SIG-M5 (cell line): ENCODE measurements around the gene RPL18A.
A peak's percentile ranks its signal among the peaks of the same experiment; 100 is the strongest.

Experiments used
- DNase-seq: peaks from one replicate; lab custom pipeline; 2025; lab: John Stamatoyannopoulos, UW

The RPL18A gene

DNA sequence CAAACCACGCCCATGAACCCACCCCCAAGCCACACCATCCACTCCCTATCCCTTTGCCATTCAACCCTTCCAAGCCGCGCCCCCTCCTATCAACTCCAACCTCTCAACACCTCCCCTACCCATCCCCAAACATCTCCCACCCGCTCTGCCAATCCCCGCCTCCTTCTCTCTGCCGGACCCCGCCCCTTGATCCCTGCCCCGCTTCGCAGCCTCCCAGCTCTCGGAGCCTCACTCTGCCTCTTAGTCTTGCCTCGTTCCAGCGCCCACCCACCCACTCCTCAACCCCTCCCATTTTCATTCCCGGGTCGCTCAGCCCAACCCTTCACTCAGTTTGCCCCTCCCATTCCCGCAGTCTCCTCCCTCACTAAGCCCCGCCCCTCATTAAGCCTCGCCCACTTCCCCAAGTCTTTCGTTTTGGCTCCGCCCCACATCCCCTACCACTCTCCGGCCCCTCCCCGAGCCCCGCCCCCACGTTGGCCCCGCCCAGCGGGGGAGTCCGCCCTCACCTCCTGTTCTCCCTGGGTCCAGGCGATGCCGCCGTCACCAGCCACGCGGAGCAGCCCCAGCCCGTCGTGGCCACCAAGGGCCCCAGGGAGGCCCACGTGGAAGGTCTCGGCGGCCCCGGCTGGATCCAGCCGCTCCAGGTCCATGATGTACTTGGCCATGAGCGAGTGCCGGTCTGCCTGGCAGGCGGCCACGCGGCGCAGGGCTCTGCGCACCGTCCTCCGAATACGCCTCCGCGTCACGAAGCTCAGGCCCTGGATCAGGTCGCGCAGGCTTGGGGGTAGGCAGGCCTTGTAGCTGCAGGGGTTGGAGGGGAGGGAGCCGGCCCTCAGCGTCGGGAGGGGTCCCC is 17.7 kb upstream of the RPL18A start:
- no peak for DNase-seq

DNA sequence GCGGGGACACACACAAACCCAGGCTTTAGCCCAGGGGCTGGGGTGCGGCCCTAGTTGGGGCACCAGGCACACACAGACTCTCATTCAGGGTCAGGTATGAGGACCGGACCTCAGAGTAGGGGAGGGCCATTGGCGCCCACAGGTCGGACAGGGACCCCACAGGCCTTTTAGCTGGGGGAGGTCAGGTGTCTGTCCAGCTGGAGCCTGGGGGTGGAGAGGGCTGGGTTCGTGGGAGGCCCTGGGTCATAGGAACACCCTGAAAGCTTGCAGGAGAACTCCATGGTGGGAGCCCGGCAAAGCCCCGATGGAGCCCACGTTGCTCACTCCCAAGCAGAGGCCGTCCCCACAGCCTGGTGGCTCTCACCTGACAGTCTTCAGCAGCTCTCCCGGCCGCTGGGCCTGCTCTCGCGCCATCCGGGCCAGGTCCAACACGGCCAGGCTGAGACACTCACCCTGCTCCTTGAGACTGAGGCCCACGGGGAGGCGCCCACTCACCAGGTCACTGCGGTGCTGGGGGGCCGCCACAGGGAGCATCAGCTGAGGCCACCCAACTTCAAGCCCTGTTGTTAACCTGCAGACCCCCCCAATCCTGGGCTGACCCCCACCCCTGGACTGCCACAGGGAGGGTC is 16.9 kb upstream of the RPL18A start:
- DNase-seq = no peak

DNA sequence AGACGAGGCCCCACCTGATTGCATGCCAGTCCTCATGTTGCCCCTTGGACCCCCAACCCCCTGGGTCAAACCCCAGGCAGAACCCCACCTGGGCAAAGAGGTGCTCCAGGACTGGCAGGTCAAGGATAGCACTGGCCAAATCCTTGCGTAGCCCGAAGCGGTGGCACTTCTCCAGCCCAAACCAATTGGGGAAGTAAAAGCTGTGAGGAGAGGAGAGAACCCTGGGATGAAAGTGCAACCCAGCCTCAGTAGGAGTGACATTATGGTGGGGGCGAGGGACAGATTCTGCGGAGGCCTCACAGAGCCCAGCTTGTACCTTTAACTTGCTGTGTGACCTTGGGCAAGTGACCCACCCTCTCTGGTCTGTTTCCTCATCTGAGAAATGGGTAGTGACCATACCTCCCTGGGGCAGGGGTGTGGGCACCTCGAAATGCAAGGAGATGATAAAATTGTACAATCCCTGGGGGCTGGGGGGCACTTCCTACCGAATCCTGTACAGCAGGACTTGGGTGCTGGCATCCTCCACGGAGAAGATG is 16.4 kb upstream of the RPL18A start:
- DNase-seq = no peak

DNA sequence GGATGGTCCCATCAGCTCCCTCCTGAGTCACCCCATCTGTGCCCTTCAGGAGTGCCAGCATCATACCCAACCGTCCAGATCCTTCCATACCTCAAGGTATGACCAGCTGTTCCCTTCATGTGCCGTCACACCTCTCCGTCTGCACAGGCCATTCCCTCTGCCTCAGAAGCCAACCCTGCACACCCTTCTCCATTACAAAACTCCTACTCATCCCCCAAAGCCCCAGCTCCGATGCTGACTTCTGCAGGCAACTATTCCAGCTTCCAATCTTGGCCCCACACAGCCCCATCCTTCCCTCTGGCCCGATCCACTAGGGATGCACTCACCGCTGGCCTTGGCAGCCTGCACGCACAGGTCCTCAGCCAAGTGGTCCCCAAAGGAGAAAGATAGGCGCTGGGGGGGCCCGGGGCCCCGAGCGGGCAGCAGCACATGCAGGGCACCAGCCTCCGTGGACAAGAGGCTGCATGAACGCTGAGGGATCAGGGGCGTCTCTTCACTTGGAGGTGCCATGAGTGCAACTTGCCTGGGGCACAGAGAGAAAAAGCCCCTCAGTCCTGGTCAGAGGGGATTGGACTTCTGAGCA is 15.7 kb upstream of the RPL18A start:
- DNase-seq = no peak

DNA sequence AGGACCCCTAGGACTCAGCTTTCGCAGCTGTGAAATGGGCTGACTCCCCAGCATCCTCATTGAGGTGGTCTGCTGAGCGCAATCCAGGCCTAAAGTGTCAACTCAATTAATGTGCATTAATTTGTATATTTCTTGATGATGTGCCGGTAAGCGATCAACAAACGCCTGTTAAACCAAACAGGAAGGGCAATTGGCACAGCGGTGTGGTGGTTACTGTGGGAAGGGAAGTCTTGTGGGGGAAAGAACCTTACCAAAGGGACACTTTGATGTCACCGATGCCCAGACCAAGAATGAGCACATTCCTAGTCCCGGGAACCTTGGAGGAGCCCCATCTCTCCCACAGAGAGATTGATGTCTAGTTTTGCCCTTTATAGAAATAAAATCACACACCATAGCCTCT is 13.6 kb upstream of the RPL18A start:
- no peak for DNase-seq

DNA sequence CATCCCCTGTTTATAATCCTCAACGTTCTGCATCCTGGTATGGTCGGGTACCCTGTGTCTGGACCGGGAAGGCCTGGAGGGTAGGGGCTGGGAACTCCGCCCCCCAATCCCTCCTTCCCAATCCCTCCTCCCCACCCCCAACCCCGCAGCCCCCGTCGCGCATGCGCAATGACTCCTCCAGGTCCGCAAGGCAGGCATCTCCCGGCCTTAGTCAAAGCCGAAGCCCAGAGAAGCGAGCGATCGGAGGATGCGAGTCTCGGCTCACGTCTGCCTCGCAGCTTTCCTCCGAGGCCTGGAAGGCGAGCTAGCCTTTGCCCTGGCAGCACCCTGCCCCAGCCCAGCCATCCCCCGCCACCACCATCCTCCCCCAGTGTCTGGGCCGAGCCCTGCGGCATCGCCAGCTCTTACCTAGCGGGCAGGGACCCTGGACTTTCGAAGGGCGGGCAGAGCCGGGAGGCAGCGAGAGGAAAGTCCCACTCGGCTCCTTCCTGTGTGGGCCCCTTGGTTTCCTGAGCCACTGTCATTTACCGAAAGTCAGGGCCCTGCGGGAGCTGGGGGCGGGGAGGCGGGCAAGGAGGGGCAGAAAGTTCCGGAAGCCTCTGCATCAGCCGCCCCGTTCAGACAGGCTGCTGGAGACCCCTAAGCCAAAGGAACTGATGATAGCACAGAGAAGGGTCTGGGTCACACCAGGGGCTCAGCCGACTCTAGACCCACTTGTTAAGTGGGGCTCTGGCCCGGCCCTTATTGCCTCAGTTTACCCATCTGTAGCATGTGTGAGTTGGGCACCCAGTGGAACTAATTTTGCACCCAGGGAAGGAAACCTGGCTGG is 12.0 kb upstream of the RPL18A start, which contains the start of gene JAK3:
Gene JAK3, minus strand, starts transcription at position 445 of the 829 bp plus-strand sequence. CDS start 3,565 bp downstream, outside the sequence.
- DNase-seq = no peak

DNA sequence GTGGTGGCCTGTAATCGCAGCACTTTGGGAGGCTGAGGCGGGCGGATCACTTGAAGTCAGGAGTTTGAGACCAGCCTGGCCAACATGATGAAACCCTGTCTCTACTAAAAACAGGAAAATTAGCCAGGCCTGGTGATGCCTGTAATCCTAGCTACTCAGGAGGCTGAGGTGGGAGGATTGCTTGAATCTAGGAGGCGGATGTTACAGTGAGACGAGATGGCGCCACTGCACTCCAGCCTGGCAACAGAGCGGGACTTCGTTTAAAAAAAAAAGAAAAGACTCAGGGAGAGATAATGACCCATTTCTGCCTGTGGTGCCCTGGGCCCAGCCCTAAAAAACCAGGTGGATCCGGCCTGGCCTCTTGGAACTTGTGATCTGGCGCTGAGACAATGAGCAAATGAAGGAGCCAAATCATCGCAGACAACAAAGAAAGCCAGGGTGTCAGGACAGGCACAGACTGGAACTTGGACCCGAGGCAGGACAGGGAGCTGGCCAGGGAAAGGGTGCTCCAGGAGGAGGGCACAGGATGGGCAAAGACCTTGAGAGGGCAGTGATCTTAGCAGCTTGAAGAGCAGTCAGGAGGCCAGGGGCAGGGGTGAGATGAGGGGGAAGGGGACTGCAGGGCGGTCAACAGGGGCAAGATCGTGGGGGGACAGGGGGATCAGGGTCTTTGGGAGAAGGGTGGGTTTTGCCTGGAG is 11.0 kb upstream of the RPL18A start:
- DNase-seq = no peak

DNA sequence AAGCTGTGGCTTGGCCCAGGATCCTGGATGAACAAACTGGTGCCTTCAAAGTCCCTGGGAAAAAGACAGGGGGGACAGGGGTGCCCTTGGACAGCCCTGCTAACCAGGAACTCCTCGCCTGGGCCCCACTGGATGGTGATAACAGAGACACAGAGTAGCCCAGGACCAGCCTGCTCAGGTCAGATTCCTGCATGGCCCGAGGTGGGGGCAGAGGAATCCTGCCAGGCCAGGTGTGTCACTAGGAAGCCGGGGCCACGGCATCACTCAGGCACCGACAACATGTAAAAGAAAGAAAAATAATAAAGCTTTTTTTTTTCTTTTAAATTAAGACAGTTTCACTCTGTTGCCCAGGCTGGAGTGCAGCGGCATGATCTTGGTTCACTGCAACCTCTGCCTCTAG is 5.6 kb upstream of the RPL18A start:
- DNase-seq = no peak

DNA sequence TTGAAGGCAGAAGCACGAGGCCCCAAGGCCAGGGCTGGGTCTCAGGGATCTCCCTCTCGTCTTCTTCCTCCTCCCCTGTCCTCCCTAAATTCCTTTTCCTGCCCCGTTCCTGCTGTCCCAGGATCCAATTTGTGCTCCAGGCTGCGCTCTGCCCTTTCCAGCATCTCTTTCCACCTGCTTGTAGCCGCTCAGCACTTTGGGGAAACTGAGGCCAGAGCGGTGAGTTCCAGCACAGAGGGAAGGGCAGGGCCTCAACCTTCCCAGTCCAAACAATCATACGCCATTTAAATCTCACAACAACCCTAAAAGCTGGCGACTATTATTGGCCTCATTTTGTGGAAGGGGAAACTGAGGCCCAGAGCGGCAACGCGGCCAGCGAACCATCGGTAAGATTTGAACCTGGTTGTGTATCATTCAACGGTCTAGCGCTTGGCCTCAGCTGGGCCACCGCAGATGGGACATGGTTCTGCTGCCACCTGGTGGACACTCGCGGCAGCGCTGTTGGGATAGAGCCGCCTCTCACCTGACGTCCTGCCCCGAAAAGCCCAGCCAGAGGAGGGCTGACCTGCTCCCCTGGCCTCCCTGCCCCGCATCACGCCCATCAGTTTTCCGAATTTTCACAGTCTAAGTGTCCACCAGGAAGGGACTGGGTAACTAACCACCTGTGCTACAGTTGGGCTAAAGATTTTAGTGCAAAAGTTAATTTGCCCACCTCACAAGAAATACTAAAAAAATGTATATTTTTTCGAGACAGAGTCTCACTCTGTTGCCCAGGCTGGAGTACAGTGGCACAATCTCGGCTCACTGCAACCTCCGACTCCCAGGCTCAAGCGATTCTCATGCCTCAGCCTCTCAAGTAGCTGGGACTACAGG is 4.2 kb upstream of the RPL18A start:
- DNase-seq = peak; percentile 4

DNA sequence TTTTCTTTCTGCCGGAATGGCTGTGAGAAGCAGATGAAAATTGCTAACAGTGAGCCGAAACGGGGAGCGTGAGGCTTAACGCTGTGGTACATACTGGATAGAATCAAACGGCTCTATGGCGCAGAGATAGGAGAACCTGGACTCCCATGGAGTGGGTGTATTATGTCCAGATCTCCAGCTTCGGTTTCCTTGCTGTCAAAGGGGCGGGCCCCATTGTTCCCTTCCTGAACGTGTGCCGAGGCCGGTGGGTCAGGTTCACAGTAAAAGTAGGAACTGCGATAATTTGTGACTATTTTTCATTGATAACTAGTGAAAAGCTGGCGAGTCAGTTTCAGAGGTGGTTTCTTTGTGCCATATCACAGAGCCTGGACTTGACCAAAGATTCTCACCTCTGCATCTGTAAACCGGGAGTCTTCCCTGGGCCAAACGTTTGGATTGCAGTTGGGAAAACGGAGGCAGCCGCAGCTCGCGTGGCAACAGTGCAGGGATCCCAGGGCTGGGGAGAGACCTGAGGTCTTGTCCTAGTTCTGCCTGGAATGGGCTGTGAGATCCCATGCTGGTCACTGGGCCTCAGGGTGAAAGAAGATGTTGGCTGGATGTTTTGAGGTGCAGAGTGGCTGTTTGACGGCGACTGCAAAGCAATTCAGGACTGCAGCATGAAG is 752 bp downstream of the RPL18A start:
- no peak for DNase-seq

DNA sequence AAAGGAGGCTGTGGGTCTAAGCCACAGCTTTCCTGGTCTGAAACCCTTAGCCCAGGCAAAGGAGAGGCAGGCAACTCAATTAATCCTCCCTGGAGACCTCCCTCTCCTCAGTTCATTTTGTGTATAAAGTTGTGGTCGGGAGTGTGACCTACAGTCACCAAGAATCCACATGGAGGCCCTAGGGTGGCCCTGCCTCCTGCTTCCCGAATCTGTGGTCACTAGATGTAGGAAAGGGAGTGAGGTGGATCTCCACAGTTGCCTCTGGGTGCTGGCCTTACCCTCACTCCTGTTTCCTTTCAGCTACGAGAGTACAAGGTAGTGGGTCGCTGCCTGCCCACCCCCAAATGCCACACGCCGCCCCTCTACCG is 1.3 kb downstream of the RPL18A start:
- no peak for DNase-seq

DNA sequence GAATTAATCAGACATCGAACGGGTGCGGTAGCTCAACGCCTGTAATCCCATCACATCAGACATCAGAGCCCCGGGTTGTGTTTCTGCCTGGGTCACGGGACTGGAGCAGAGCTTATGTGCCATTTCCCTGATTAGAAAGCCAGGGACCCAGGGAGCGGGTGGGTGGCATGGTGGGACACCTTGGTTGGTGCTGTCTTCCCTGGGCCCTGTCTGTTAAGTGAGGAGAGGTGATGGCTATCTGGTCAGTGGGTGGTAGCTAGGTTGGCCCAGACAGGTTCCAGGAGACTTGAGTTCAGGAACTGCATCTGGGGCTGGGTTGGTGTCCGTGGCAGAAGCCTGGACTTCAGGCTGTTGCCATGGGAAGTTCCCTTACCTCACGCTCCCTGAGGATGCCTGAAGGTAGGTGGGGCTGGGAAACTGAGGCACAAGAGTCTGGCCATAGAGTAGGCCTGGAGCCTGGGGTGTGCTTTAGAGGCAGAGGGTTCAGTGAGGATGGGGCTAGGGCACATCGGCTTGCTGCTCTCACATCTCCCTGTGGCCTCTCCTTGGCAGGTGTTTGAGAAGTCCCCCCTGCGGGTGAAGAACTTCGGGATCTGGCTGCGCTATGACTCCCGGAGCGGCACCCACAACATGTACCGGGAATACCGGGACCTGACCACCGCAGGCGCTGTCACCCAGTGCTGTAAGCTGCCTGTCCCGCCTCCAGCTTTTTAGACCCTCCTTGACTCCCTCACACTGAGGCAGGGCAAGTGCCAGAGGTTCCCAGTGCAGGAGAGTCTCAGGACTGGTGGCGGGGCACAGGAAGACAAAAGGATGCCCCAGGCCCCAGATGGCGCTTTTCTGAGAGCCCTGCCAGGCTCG is 2.1 kb downstream of the RPL18A start:
- DNase-seq = no peak

DNA sequence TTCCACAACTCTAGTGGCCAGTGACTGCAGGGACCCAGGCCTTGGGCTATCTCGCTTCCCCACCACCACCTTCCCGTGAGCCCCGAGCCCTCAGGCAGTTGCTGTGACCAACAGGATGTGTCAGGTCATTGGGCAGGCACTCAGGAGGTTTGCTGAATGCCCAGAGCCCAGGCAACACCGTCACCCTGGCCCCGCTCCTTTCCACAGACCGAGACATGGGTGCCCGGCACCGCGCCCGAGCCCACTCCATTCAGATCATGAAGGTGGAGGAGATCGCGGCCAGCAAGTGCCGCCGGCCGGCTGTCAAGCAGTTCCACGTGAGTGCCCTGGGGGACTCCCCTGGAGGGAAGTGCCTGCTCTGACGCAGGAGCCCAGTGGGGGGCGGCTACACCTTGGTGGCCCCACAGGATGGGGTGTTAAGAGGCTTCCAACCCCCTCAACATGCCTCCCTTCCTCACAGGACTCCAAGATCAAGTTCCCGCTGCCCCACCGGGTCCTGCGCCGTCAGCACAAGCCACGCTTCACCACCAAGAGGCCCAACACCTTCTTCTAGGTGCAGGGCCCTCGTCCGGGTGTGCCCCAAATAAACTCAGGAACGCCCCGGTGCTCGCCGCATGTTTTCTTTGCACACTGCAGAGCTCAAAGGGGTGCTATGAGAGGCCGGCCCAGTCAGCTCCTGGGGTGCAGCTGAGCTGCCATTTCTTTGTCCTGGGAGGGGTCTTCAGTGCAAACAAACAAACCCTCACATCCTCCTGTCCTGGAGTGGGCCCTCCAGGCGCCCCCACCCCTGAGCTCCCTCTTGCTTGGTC is 3.2 kb downstream of the RPL18A start:
- no peak for DNase-seq

DNA sequence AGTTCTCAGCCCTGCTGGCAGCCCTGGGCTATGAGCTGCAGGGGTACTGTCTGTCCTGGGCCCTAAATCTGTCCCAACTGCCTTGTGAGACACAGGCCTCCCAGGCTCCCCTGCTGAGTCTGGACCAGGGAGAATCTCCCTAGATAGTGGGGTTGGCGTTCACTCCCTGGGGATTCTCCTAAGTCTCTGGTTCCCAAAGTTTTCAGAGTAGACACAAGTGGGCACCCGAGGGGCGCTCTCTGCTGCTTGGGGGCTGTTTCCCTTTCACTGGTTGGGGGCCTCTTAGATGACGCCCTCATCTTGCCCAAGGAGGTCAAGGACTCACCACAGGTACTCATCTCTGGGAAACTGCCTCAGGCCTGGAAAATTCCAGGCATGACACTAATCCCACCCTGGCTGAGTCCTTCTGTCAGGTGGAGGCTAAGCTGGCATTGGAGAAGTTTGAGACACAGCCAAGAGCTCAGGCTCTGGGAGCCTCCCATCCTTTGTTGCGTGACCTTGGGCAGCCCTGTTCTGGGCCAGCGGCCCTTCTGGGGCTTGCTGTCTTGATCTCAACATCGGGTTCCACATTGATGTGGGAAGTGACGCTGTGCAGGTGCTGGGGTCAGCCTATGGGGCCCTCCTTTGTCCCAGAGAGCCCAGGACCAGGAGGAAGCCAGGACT is 3.9 kb downstream of the RPL18A start:
- no peak for DNase-seq

DNA sequence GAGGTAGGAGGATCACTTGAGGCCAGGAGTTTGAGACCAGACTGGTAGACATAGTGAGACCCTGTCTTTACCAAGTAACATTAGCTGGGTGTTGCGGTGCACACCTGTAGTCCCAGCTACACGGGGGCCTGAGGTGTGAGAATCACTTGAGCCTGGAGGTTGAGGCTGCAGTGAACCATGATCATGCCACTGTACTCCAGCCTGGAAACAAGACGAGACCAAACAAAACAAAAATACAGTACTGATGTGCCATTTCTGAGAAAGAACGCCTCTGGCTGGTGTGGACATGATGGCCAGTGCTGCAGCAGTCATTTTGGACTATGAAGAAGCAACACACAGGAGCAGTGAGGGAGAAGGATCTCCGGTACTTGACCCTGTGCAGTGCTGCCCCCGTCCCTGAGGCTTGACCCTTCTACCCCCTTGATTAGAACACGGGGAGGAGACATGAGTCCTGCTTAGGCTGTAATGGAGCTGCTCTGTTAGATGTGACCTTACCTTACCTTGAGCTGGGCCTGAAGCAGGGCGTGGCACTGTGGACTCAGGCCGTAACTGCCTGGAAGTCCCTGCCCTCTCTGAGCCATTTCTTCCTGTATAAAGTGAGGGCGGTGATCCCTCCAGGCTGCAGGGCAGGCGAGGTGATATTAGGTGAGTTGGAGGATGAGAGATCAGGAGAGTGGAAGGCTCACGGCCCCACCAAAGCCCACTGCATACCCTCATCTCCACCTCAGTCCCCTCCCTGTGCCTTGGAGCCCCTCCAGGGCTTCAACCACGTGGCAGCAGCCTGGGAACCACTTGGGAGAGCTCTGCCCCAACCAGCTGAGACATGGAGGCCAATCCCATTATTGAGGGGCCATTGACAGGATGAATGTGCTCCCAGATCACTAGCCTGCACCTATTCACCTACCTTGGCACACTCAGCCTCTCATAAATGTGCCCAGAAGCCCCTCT is 5.9 kb downstream of the RPL18A start:
- DNase-seq = no peak

DNA sequence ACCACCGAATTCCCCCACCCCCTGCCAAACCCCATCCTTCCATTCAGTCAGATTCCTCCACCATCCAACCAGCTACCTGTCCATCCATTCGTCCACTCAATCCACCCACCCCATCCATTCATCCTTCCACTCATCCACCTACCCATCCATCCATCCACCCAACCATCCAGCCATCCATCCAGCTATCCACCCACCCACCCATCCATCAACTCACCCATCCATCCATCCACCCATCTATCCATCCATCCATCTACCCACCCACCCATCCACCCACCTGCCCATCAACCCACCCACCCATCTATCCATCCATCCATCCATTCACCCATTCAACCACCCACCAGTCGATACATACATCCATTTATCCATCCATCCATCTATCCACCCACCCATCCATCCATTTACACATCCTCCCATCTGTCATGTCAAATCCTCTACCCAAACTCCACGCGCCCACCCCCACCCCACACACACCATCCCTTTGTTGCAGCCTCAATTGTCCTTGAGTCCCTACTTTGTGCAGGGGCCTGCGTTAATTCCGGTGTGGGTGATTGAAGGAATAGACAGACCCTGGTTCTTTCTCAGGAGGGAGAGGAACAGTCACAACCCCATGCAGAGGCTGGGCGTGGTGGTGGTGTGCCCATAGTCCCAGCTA is 6.7 kb downstream of the RPL18A start:
- no peak for DNase-seq
